Tibial nerve (tissue), 4 donors: ENCODE results near the gene EPB41L4B.

Experiments used
- EP300 ChIP-seq, 2 donors: sonication (generic); formaldehyde crosslinking; IDR thresholded peaks; one replicate each; pipeline ENCODE4 v1.6.1; 2017; ENCODE audit warnings: antibody characterized with exemption in 2 of 2, mild to moderate bottlenecking in 1 of 2
- POLR2A ChIP-seq, 2 donors: fragments of 450-650 bp; IDR thresholded peaks; one replicate each; pipeline ENCODE4 v1.6.1; 2017; ENCODE audit warnings: antibody characterized with exemption in 2 of 2, mild to moderate bottlenecking in 2 of 2, moderate library complexity in 2 of 2
- TF ChIP-seq, protein P1 (sequence below), 5 experiments: fragments of 200-600 bp in 3 of 5; fragments of 450-650 bp in 2 of 5; sonication (generic) in 3 of 5; IDR thresholded peaks; one replicate each; pipeline ENCODE4 v1.5.1; 2016 to 2019; ENCODE audit warnings: antibody characterized with exemption in 5 of 5, mild to moderate bottlenecking in 3 of 5, moderate library complexity in 2 of 5

DNA sequence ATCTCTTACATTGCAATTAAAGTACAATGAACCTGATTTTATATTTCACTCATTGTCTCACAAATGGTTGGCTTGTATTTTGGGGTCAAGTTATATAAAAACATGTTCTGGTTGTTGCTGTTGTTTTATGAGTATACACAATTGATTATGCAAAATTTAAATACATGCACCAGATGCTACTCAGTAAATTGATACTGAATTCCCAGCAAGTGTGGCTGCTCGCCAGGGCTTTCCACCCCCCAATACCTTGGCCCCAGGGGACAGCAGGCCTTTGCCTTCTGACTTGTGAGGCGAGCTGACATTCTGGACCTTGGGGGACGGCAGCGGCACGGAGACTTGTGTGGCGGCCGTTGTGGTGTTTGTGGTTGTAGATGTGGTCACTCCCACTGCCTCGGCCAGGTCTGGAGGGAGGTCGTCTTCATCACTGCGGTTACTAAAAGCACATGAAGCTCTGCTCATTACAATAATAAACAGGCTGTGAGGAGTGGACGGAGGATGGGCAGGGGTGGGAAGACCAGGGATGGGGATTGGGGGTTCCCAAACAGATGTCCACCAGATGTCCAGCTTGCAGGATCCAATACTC, 126.8 kb downstream of the EPB41L4B start:
- TF ChIP-seq, protein P1, sequence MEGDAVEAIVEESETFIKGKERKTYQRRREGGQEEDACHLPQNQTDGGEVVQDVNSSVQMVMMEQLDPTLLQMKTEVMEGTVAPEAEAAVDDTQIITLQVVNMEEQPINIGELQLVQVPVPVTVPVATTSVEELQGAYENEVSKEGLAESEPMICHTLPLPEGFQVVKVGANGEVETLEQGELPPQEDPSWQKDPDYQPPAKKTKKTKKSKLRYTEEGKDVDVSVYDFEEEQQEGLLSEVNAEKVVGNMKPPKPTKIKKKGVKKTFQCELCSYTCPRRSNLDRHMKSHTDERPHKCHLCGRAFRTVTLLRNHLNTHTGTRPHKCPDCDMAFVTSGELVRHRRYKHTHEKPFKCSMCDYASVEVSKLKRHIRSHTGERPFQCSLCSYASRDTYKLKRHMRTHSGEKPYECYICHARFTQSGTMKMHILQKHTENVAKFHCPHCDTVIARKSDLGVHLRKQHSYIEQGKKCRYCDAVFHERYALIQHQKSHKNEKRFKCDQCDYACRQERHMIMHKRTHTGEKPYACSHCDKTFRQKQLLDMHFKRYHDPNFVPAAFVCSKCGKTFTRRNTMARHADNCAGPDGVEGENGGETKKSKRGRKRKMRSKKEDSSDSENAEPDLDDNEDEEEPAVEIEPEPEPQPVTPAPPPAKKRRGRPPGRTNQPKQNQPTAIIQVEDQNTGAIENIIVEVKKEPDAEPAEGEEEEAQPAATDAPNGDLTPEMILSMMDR (IDR thresholded peaks at IDR 0.05), result no peak
- no peak for TF ChIP-seq POLR2A (IDR thresholded peaks at IDR 0.05)
- TF ChIP-seq EP300 (IDR thresholded peaks at IDR 0.05), result no peak
